ENCODE data around the gene KRT86. TPM values are rescaled to one million over a fixed set of nuclear protein-coding genes. Genes with fewer than 3 reads are reported as not detected.

The KRT86 gene
- total and polyA plus RNA-seq, 2 experiments from 2014 or later = 0.16 TPM; not detected in 1

GRCh38 chr12:52232203-52232673 lies 42.2 kb upstream of the KRT86 start:
- H3K36me3 Mint-ChIP-seq (ENCODE audit: low read depth) = peaks cover 5% of the 10 kb centered on the region
- H3K27ac Mint-ChIP-seq = no peak overlapping the region
- peak overlapping the region; percentile 79 for H3K4me3 Mint-ChIP-seq
- Histone ChIP-seq H3K4me3 (peak overlapping the region; percentile 65), H3K27me3 (ENCODE audit: insufficient read depth) (peaks cover 37% of the 10 kb centered on the region), H2AFZ (peak overlapping the region; percentile 97), H3K9me2 (ENCODE audit: insufficient read depth) (no peaks in the 10 kb centered on the region), H3K4me1 (ENCODE audit: insufficient read depth) (peaks cover 26% of the 10 kb centered on the region), H3K79me2 (replicated peaks; ENCODE audit: insufficient read depth) (no peaks in the 10 kb centered on the region), H3F3A (replicated peaks; ENCODE audit: low read depth) (no peaks in the 10 kb centered on the region), H3K27ac (ENCODE audit: low read depth) (no peak overlapping the region), H3K4me2 (peak overlapping the region; percentile 90), H3K36me3 (ENCODE audit: insufficient read depth) (no peaks in the 10 kb centered on the region), H4K20me1 (replicated peaks; ENCODE audit: insufficient read depth) (no peaks in the 10 kb centered on the region)
- no peak for TF ChIP-seq CTCF (conservative IDR thresholded peaks at IDR 0.05; ENCODE audit: low read depth in 2 of 2)
- peaks cover 43% of the 10 kb centered on the region for H3K4me1 Mint-ChIP-seq
- peaks cover 45% of the 10 kb centered on the region for H3K27me3 Mint-ChIP-seq (ENCODE audit: insufficient read depth, low read depth, poor library complexity)
- ATAC-seq (no peak; the same call in 2 of the 3 replicates), DNase-seq (ENCODE audit: low spot score) (no peak)
- H3K9me3 Mint-ChIP-seq = no peaks in the 10 kb centered on the region

- peaks cover 37% of the 10 kb centered on the region for H3K27me3 ChIP-seq (ENCODE audit: insufficient read depth)
- H3K4me1 Mint-ChIP-seq = peaks cover 49% of the 10 kb centered on the region
- H3K9me3 Mint-ChIP-seq = no peaks in the 10 kb centered on the region
- H3K36me3 ChIP-seq (ENCODE audit: insufficient read depth) = no peaks in the 10 kb centered on the region
- no peaks in the 10 kb centered on the region for H3K9me2 ChIP-seq (ENCODE audit: insufficient read depth)
- H3K27me3 Mint-ChIP-seq (ENCODE audit: insufficient read depth, low read depth, poor library complexity) = peaks cover 45% of the 10 kb centered on the region
- H3K27ac ChIP-seq (ENCODE audit: low read depth) = no peak within 1 kb of the TSS
- peaks cover 32% of the 10 kb centered on the region for H3K4me1 ChIP-seq (ENCODE audit: insufficient read depth)
- ATAC-seq = peak; percentile 53
- H2AFZ ChIP-seq = peak within 1 kb of the TSS; percentile 97
- H4K20me1 ChIP-seq (replicated peaks; ENCODE audit: insufficient read depth) = no peaks in the 10 kb centered on the region
- peak within 1 kb of the TSS; percentile 79 for H3K4me3 Mint-ChIP-seq
- H3K4me3 ChIP-seq = peak within 1 kb of the TSS; percentile 65
- H3F3A ChIP-seq (replicated peaks; ENCODE audit: low read depth) = no peaks in the 10 kb centered on the region
- H3K36me3 Mint-ChIP-seq (ENCODE audit: low read depth) = peaks cover 5% of the 10 kb centered on the region
- peak; percentile 58 for DNase-seq (ENCODE audit: low spot score)
- TF ChIP-seq STAT1 (IDR thresholded peaks at IDR 0.05; ENCODE audit: unreplicated experiment) (no peak), POLR2AphosphoS5 (IDR thresholded peaks at IDR 0.05; ENCODE audit: low read depth) (0 out of 2 replicates have a peak, but pooled peaks have one; percentile 5), NANOG (IDR thresholded peaks at IDR 0.05; ENCODE audit: borderline replicate concordance) (no peak), CTCF (conservative IDR thresholded peaks at IDR 0.05; ENCODE audit: low read depth in 2 of 2) (peak in 1 of 2 experiments; percentile 52; a peak in 2 of 4 replicates)
- H3K79me2 ChIP-seq (replicated peaks; ENCODE audit: insufficient read depth) = no peaks in the 10 kb centered on the region
- no peak within 1 kb of the TSS for H3K27ac Mint-ChIP-seq
- H3K4me2 ChIP-seq = peak within 1 kb of the TSS; percentile 90
Observed at GRCh38 chr12:52232674-52233461, 41.6 kb upstream of the KRT86 start, which contains the start of gene KRT7. TSS of gene KRT7 (plus strand) at chr12:52233243. CDS start at chr12:52233297, 54 bp downstream.
